ENCODE results near the gene UNC13D. TPM values are rescaled to one million over a fixed set of nuclear protein-coding genes. Genes with fewer than 3 reads are reported as not detected.
A peak's percentile ranks its signal among the peaks of the same experiment; 100 is the strongest.

Gene UNC13D
- polyA plus RNA-seq, 1 donor from 2014 or later, result 1.2 TPM

GRCh38 chr17:75791254-75791653, 53.0 kb downstream of the UNC13D start:
- Histone ChIP-seq H3K9ac (ENCODE audit: low read length) (no peak overlapping the region), H3K4me2 (ENCODE audit: low read length) (no peak overlapping the region), H2AFZ (ENCODE audit: low read depth, low read length) (no peak overlapping the region), H3F3A (ENCODE audit: insufficient read depth, low read length, poor library complexity, severe bottlenecking) (no peaks in the 10 kb centered on the region), H3K27me3 (ENCODE audit: insufficient read depth, low read depth, low read length) (no peaks in the 10 kb centered on the region), H3K36me3 (ENCODE audit: insufficient read depth, low read length) (no peaks in the 10 kb centered on the region), H3K27ac (ENCODE audit: low read length) (no peak overlapping the region), H4K20me1 (ENCODE audit: insufficient read depth) (no peaks in the 10 kb centered on the region), H3K79me2 (replicated peaks; ENCODE audit: insufficient read depth, low read length) (peaks cover 86% of the 10 kb centered on the region), H3K9me2 (ENCODE audit: insufficient read depth, low read length) (no peaks in the 10 kb centered on the region), H3K4me3 (ENCODE audit: low read length) (no peak overlapping the region), H3K9me3 (ENCODE audit: low read length) (no peaks in the 10 kb centered on the region)
- no peak for TF ChIP-seq CTCF (IDR thresholded peaks at IDR 0.05; ENCODE audit: poor library complexity, severe bottlenecking)
- no peak for TF ChIP-seq MXI1 (conservative IDR thresholded peaks at IDR 0.05; ENCODE audit: poor library complexity, severe bottlenecking)
- TF ChIP-seq TAF1 (IDR thresholded peaks at IDR 0.05; ENCODE audit: low read depth), result no peak
- TF ChIP-seq POLR2AphosphoS5 (IDR thresholded peaks at IDR 0.05), result no peak
- TF ChIP-seq EZH2 (IDR thresholded peaks at IDR 0.05; ENCODE audit: borderline replicate concordance, insufficient read depth, low read length, poor library complexity, severe bottlenecking), result no peak
- TF ChIP-seq EP300 (conservative IDR thresholded peaks at IDR 0.05; ENCODE audit: poor library complexity, severe bottlenecking), result no peak

- no peaks in the 10 kb centered on the region for H3K27me3 ChIP-seq (ENCODE audit: insufficient read depth, low read depth, low read length)
- TF ChIP-seq POLR2AphosphoS5 (IDR thresholded peaks at IDR 0.05) (peak; percentile 95), EZH2 (IDR thresholded peaks at IDR 0.05; ENCODE audit: borderline replicate concordance, insufficient read depth, low read length, poor library complexity, severe bottlenecking) (no peak), TAF1 (IDR thresholded peaks at IDR 0.05; ENCODE audit: low read depth) (peak; percentile 47), EP300 (conservative IDR thresholded peaks at IDR 0.05; ENCODE audit: poor library complexity, severe bottlenecking) (peak; percentile 82), REST (IDR thresholded peaks at IDR 0.05; ENCODE audit: borderline replicate concordance) (peak; percentile 94), SMC3 (conservative IDR thresholded peaks at IDR 0.05; ENCODE audit: poor library complexity) (no peak), MXI1 (conservative IDR thresholded peaks at IDR 0.05; ENCODE audit: poor library complexity, severe bottlenecking) (no peak), RAD21 (conservative IDR thresholded peaks at IDR 0.05) (no peak), CTCF (IDR thresholded peaks at IDR 0.05; ENCODE audit: poor library complexity, severe bottlenecking) (no peak)
- H3K4me3 ChIP-seq (ENCODE audit: low read length), result peak overlapping the region; percentile 68
- H3K9ac ChIP-seq (ENCODE audit: low read length), result peak overlapping the region; percentile 93
- no peaks in the 10 kb centered on the region for H3K9me3 ChIP-seq (ENCODE audit: low read length)
- H2AFZ ChIP-seq (ENCODE audit: low read depth, low read length), result peak overlapping the region; percentile 67
- H3K27ac ChIP-seq (ENCODE audit: low read length), result peak overlapping the region; percentile 98
- H4K20me1 ChIP-seq (ENCODE audit: insufficient read depth), result no peaks in the 10 kb centered on the region
- H3K36me3 ChIP-seq (ENCODE audit: insufficient read depth, low read length), result no peaks in the 10 kb centered on the region
- peak overlapping the region; percentile 78 for H3K4me2 ChIP-seq (ENCODE audit: low read length)
- H3K9me2 ChIP-seq (ENCODE audit: insufficient read depth, low read length), result no peaks in the 10 kb centered on the region
- H3F3A ChIP-seq (ENCODE audit: insufficient read depth, low read length, poor library complexity, severe bottlenecking), result peaks cover 16% of the 10 kb centered on the region
- H3K79me2 ChIP-seq (replicated peaks; ENCODE audit: insufficient read depth, low read length), result peaks cover 36% of the 10 kb centered on the region
Measured at GRCh38 chr17:75785016-75785890, 59.0 kb downstream of the UNC13D start.
